Measurements from ENCODE around the gene LRRC26. TPM values are rescaled to one million over a fixed set of nuclear protein-coding genes. Genes with fewer than 3 reads are reported as not detected.

LRRC26 gene
- total RNA-seq, 1 donor from 2014 or later, result not detected

DNA sequence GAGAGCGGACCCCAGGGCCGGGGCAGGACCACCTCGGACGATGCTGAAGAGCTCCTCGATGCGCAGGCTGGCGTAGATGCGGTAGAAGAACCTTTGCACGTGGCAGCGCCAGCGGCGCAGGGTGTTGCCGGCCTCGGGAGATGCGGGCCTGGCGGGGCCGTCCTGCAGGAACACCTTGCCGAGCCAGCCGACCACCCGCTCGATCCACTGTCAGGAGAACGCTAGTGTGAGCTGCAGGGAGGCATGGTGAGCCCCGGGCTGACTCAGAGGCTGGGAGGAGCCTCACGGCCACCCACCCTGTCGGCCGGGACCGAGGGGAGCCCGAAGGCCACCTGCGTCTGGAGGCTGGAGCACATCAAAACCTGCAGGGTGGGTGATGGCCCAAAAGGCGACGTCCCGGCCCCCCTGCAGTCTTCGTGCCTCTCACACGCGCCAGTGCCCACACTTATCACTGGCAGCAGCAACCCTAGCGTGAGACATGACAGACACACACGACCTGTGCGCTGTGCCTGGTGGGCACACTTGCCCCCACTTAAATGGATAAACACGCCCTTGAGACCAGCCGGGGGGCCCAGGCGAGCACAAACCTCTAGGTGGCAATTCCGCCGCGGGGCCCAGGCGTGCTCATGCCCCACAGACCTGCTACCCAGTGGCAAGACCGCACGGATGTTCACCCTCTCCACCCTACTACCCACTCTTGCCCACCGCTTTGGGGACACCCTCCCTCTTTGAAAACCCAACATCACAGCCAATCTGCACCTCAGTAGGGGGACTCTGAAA is 15.2 kb upstream of the LRRC26 start:
- H3K4me1 ChIP-seq, result peaks cover 20 to 31% of the 10 kb centered on the region in 2 donors
- intact Hi-C loops (cut with DNase I), result no loop called here

DNA sequence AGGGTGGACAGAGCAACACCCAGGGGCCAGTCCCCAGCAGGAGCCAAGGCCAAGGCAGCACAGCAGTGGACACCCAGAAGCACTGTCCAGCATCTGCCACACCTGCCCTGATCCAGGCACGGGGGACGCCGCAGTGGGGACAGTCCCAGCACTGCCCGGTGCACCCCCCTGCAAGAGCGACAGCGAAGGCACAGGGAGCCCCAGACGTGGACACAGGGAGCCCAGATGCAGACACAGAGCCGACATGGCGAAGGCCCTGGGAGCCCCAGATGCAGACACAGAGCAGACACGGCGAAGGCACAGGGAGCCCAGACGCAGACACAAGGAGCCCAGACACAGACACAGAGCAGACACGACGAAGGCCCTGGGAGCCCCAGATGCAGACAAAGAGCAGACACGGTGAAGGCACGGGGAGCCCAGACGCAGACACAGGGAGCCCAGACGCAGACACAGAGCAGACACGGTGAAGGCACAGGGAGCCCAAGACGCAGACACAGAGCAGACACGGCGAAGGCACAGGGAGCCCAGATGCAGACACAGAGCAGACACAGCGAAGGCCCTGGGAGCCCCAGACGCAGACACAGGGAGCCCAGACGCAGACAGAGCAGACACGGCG is 14.2 kb upstream of the LRRC26 start:
- H3K27ac ChIP-seq, result no peak overlapping the region
- H3K4me1 ChIP-seq, result peaks cover 10 to 21% of the 10 kb centered on the region in 2 donors
- intact Hi-C loops (cut with DNase I), result no loop called here
- H3K9me3 ChIP-seq, result no peaks in the 10 kb centered on the region
- no peaks in the 10 kb centered on the region for H3K27me3 ChIP-seq
- no peak for DNase-seq (ENCODE audit: low spot score in 2 of 2)
- peaks cover 58 to 73% of the 10 kb centered on the region in 2 donors for H3K36me3 ChIP-seq
- TF ChIP-seq, protein P1, sequence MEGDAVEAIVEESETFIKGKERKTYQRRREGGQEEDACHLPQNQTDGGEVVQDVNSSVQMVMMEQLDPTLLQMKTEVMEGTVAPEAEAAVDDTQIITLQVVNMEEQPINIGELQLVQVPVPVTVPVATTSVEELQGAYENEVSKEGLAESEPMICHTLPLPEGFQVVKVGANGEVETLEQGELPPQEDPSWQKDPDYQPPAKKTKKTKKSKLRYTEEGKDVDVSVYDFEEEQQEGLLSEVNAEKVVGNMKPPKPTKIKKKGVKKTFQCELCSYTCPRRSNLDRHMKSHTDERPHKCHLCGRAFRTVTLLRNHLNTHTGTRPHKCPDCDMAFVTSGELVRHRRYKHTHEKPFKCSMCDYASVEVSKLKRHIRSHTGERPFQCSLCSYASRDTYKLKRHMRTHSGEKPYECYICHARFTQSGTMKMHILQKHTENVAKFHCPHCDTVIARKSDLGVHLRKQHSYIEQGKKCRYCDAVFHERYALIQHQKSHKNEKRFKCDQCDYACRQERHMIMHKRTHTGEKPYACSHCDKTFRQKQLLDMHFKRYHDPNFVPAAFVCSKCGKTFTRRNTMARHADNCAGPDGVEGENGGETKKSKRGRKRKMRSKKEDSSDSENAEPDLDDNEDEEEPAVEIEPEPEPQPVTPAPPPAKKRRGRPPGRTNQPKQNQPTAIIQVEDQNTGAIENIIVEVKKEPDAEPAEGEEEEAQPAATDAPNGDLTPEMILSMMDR (IDR thresholded peaks at IDR 0.05), result no peak
- H3K4me3 ChIP-seq, result no peak overlapping the region

More for the DNA sequence above, 15.2 kb upstream of the LRRC26 start:
- DNase-seq (ENCODE audit: low spot score in 2 of 2), result no peak
- TF ChIP-seq, protein P1 (IDR thresholded peaks at IDR 0.05), result no peak
- peaks cover 51 to 66% of the 10 kb centered on the region in 2 donors for H3K36me3 ChIP-seq
- no peaks in the 10 kb centered on the region for H3K9me3 ChIP-seq
- no peaks in the 10 kb centered on the region for H3K27me3 ChIP-seq
- H3K27ac ChIP-seq, result no peak overlapping the region
- H3K4me3 ChIP-seq, result no peak overlapping the region

DNA sequence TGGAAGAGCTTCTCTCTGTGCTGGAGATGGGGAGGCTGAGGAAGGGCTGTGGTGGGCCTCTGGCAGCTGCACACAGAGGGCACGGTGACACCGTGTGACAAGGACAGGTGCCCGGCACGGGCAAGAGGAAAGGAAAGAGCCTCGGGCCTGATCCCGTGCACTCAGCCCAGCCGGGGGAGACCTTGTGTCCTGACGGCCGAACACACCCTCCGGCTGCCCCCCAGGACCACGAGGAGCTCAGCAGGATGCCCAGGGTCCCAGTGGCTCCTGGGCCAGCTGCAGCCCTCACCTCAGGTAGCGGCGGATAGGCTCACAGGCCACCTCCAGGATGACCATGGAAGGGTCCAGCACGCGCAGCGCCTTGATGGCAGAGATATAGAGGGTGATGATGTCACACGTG is 13.0 kb upstream of the LRRC26 start:
- DNase-seq (ENCODE audit: low spot score in 2 of 2), result no peak
- Histone ChIP-seq H3K27me3 (no peaks in the 10 kb centered on the region), H3K36me3 (peaks cover 62 to 76% of the 10 kb centered on the region in 2 donors), H3K4me1 (peaks cover 10 to 21% of the 10 kb centered on the region in 2 donors), H3K4me3 (no peak overlapping the region), H3K9me3 (no peaks in the 10 kb centered on the region), H3K27ac (no peak overlapping the region)
- TF ChIP-seq, protein P1 (IDR thresholded peaks at IDR 0.05), result no peak
- intact Hi-C loops (cut with DNase I), result no loop called here

DNA sequence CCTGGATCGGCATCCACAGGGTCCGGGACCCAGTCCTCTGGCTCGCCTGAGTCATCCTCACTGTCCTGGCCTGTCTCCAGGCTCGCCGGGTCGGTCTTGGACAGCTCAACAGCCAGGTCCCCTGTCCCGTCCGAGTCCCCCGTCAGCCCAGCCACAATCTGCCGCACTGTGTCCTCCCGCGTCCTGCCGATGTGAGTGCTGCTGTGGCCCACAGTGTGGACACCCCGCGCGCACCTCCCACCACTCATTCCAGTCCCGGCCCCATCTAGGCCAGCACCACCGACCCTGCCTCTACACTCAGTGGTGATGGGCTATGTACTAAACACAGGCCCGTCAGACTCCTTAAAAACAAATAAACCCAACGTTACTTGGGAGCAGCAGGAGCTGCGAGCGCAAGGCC is 11.8 kb upstream of the LRRC26 start:
- intact Hi-C loops (cut with DNase I), result no loop called here
- DNase-seq (ENCODE audit: low spot score in 2 of 2), result no peak
- Histone ChIP-seq H3K9me3 (no peaks in the 10 kb centered on the region), H3K4me1 (peaks cover 0 to 11% of the 10 kb centered on the region in 2 donors), H3K27me3 (no peaks in the 10 kb centered on the region), H3K4me3 (no peak overlapping the region), H3K27ac (no peak overlapping the region), H3K36me3 (peaks cover 62 to 78% of the 10 kb centered on the region in 2 donors)
- TF ChIP-seq, protein P1 (IDR thresholded peaks at IDR 0.05), result no peak

DNA sequence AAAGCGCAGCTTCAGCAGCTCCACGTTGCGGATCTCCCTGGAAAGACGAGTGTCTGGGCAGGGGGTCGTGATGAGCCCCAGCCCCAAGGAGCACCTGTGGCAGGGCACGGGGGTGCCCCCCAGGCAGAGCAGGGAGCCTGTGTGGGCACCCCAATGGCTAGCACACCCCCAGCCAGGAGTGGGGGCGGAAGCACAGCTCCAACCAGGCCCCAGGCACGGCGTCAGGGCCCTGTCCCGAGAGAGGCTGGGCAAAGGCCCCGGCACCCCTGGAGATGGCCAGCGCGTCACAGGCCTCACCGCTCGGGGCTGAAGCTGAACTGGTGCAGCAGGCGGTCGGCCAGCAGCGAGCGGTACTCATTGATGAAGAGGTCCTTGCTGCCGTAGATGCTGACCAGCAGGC is 10.6 kb upstream of the LRRC26 start:
- Histone ChIP-seq H3K27me3 (no peaks in the 10 kb centered on the region), H3K4me1 (no peaks in the 10 kb centered on the region), H3K4me3 (no peak overlapping the region), H3K27ac (no peak overlapping the region), H3K9me3 (no peaks in the 10 kb centered on the region), H3K36me3 (peaks cover 62 to 67% of the 10 kb centered on the region in 2 donors)
- TF ChIP-seq, protein P1 (IDR thresholded peaks at IDR 0.05), result no peak
- intact Hi-C loops (cut with DNase I), result no loop called here
- DNase-seq (ENCODE audit: low spot score in 2 of 2), result no peak
